GM12878 (cell line): ENCODE measurements around the gene BEND4. TPM values are rescaled to one million over a fixed set of nuclear protein-coding genes. Genes with fewer than 3 reads are reported as not detected.

ENCODE experiments used
- ATAC-seq: fragments of 200-7000 bp; cut with Tn5 transposase; 3 replicates; pipeline ENCODE4 v1.9.1; 2020; ENCODE audit warnings: mild to moderate bottlenecking, moderate library complexity
- BruUV-seq: library from RNA; stranded (reverse); fragments of 400-500 nt; replicated peaks from 2 replicates; lab custom pipeline; 2021; lab: Mats Ljungman, UMichigan
- CTCF ChIA-PET: fragments of 300-600 bp; sonication (Branson Sonifier 250); formaldehyde crosslinking; extraction: SDS; loops from one replicate; lab custom pipeline; 2021; ENCODE audit warnings: inconsistent platforms; lab: Yijun Ruan, JAX
- POLR2A ChIA-PET: fragments of 350-600 bp; formaldehyde crosslinking; extraction: SDS; loops from one replicate; lab custom pipeline; 2021; ENCODE audit warnings: inconsistent platforms; lab: Charles Lee
- RAD21 ChIA-PET: fragments of 300-600 bp; sonication (Branson Sonifier 250); formaldehyde crosslinking; loops from one replicate; lab custom pipeline; 2023; ENCODE audit warnings: antibody characterized with exemption; ENCODE audit not compliant: unreplicated experiment; lab: Charles Lee
- SMC1A ChIA-PET: fragments of 300-600 bp; sonication (Branson Sonifier 250); formaldehyde crosslinking; loops from one replicate; lab custom pipeline; 2023; ENCODE audit not compliant: unreplicated experiment, uncharacterized antibody; lab: Charles Lee
- DNase-seq: peaks from one replicate; pipeline ENCODE4 v3.0.0-alpha.2; 2011; ENCODE audit warnings: low read depth, low spot score
- FAIRE-seq: peaks from 3 replicates; lab custom pipeline; 2011; peaks lifted over from hg19 to GRCh38; lab: Jason Lieb, UNC
- H2AFZ ChIP-seq: 2 replicates; pipeline ENCODE4 v1.6.0; 2011; ENCODE audit warnings: low read depth, low read length, control low read depth; ENCODE audit not compliant: control insufficient read depth
- H3K27ac ChIP-seq: 2 replicates; pipeline ENCODE4 v1.5.1; 2011; ENCODE audit warnings: control low read depth; ENCODE audit not compliant: control insufficient read depth, insufficient read depth
- H3K27me3 ChIP-seq, 2 experiments: replicated peaks in 1 of 2; 2 replicates each; pipeline versions ENCODE4 v1.6.0 to v1.6.1; 2011; ENCODE audit warnings: low read length in 1 of 2; ENCODE audit not compliant: control insufficient read depth in 2 of 2, insufficient read depth in 2 of 2
- H3K36me3 ChIP-seq, 2 experiments: 2 replicates each; pipeline ENCODE4 v1.5.1; 2011; ENCODE audit warnings: low read length in 1 of 2; ENCODE audit not compliant: control insufficient read depth in 2 of 2, insufficient read depth in 2 of 2
- H3K4me1 ChIP-seq: 2 replicates; pipeline ENCODE4 v1.6.1; 2011; ENCODE audit warnings: mild to moderate bottlenecking, low read length, moderate library complexity, mixed read lengths; ENCODE audit not compliant: control insufficient read depth, insufficient read depth
- H3K4me2 ChIP-seq: 2 replicates; pipeline ENCODE4 v1.6.0; 2011; ENCODE audit warnings: control low read depth; ENCODE audit not compliant: control insufficient read depth, insufficient read depth
- H3K4me3 ChIP-seq: fragments of 200-600 bp; sonication (generic); 2 replicates; pipeline ENCODE4 v1.5.1; 2016
- H3K79me2 ChIP-seq: 2 replicates; pipeline ENCODE4 v1.6.0; 2011; ENCODE audit warnings: low read length; ENCODE audit not compliant: control insufficient read depth, insufficient read depth
- H3K9ac ChIP-seq: 2 replicates; pipeline ENCODE4 v1.8.0; 2011; ENCODE audit warnings: low read length, control low read depth, mixed read lengths; ENCODE audit not compliant: control insufficient read depth, insufficient read depth
- H3K9me3 ChIP-seq: replicated peaks from 3 replicates; pipeline ENCODE4 v1.5.1; 2011; ENCODE audit warnings: mild to moderate bottlenecking, low read length; ENCODE audit not compliant: control insufficient read depth, insufficient read depth
- H4K20me1 ChIP-seq: 2 replicates; pipeline ENCODE4 v1.6.0; 2011; ENCODE audit not compliant: control insufficient read depth, insufficient read depth
- BCL11A ChIP-seq: IDR thresholded peaks from 2 replicates; pipeline ENCODE4 v1.6.1; 2011; ENCODE audit warnings: low read depth, low read length
- CTCF ChIP-seq, 3 experiments: IDR thresholded peaks in 2 of 3; conservative IDR thresholded peaks in 1 of 3; 2 replicates each; pipeline ENCODE4 v1.5.1; 2011; ENCODE audit warnings: low read depth in 3 of 3, low read length in 3 of 3, mild to moderate bottlenecking in 3 of 3, control low read depth in 2 of 3, moderate library complexity in 2 of 3, inconsistent platforms in 1 of 3, mixed read lengths in 1 of 3; ENCODE audit not compliant: control insufficient read depth in 2 of 3, insufficient read depth in 1 of 3; ENCODE audit errors: extremely low read depth in 1 of 3
- IRF4 ChIP-seq: IDR thresholded peaks from 2 replicates; pipeline ENCODE4 v1.6.1; 2011; ENCODE audit warnings: low read depth, low read length
- KAT2A ChIP-seq: conservative IDR thresholded peaks from 2 replicates; pipeline ENCODE4 v1.6.1; 2011; ENCODE audit warnings: low read depth, low read length; ENCODE audit not compliant: control insufficient read depth
- NRF1 ChIP-seq: conservative IDR thresholded peaks from 2 replicates; pipeline ENCODE4 v1.6.1; 2011; ENCODE audit warnings: mild to moderate bottlenecking, low read depth, low read length, improper control_type of control experiment
- PML ChIP-seq: IDR thresholded peaks from 2 replicates; pipeline ENCODE4 v1.6.1; 2012; ENCODE audit warnings: low read length, inconsistent platforms
- POLR2A ChIP-seq: IDR thresholded peaks from 2 replicates; pipeline ENCODE4 v1.6.1; 2011; ENCODE audit warnings: low read depth, mild to moderate bottlenecking, low read length
- WGBS: methylation state at CpG from one replicate; pipeline ENCODE4 v1.1.6; 2016; ENCODE audit warnings: low lambda C conversion rate; ENCODE audit not compliant: insufficient replicate concordance, insufficient coverage; ENCODE audit errors: missing lambda C conversion rate; 5-methylcytosine and 5-hydroxymethylcytosine counted together
- in situ Hi-C: fragments of 300-500 bp; cut with MboI; formaldehyde crosslinking; loops from 9 replicates; pipeline ENCODE4 v1.14.3; 2018; ENCODE audit warnings: mixed read lengths
- intact Hi-C: fragments of 100-400 bp; cut with micrococcal nuclease; formaldehyde crosslinking; loops from one replicate; pipeline ENCODE4 v1.14.2; 2022; ENCODE audit not compliant: unreplicated experiment
- polyA plus RNA-seq, 11 experiments: library from polyadenylated mRNA; depleted of rRNA in 4 of 11; unstranded in 6 of 11; stranded (reverse) in 5 of 11; fragments of >200 nt; fragmentation: Nextera tagmentation in 4 of 11; fragmentation: Illumina TruSeq in 1 of 11; extraction: Ambion mirVana in 4 of 11; extraction: Trizol in 1 of 11; gene quantifications; 1 replicate in 1 of 11; 2 replicates in 10 of 11; pipeline versions ENCODE4 v1.2.1 to v1.2.3, GENCODE V29; 2011 to 2016; ENCODE audit warnings: inconsistent platforms in 2 of 11, missing spikeins in 2 of 11, low read depth in 1 of 11
- total RNA-seq, 4 experiments: library from RNA; depleted of rRNA in 3 of 4; stranded (reverse); fragments of >200 nt in 3 of 4; fragmentation: Illumina TruSeq in 1 of 4; extraction: Trizol in 1 of 4; gene quantifications; 2 replicates each; pipeline versions ENCODE4 v1.2.1 to v1.2.3, GENCODE V29; 2013 to 2021
- TF ChIP-seq, protein P1 (sequence below): fragments of 450-650 bp; IDR thresholded peaks from 2 replicates; pipeline ENCODE4 v1.6.1; 2017; ENCODE audit warnings: mild to moderate bottlenecking, moderate library complexity

Gene BEND4
- total and polyA plus RNA-seq, 10 of the 15 experiments (the other 5 are each of a cell fraction or from before 2014, with no cell fraction given), result under 0.01 to 0.15 (median 0.04) TPM; not detected in 1

DNA sequence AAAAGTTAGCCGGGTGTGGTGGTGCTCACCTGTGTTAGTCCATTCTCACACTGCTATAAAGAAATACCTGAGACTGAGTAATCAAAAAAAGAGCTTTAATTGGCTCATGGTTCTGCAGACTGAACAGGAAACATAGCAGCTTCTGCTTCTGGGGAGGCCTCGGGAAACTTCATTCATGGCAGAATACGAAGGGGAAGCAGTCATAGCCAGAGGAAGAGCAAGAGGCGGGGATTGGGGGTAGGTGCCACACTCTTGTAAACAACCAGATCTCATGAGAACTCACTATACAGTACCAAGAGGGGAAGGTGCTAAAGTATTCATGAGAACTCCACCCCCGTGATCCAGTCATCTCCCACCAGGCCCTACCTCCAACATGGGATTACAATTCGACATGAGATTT, 64.1 kb downstream of the BEND4 start:
- Histone ChIP-seq H3K27me3 (no peaks in the 10 kb centered on the region), H3K79me2 (no peaks in the 10 kb centered on the region), H3K27ac (no peak overlapping the region), H3K9ac (no peak overlapping the region), H3K36me3 (no peaks in the 10 kb centered on the region), H3K4me2 (no peak overlapping the region), H4K20me1 (no peaks in the 10 kb centered on the region), H2AFZ (no peak overlapping the region), H3K4me3 (no peak overlapping the region), H3K9me3 (no peaks in the 10 kb centered on the region), H3K4me1 (no peaks in the 10 kb centered on the region)
- RAD21 ChIA-PET, result no interaction called here
- DNase-seq (no peak), FAIRE-seq (no peak), ATAC-seq (no peak)
- CTCF ChIA-PET, result no interaction called here
- BruUV-seq, result no TSS peak
- WGBS, result 80% methylated on average over 6 of the region's 6 CpGs
- POLR2A ChIA-PET, result no interaction called here
- in situ Hi-C loops (no loop called here), intact Hi-C loops (no loop called here)
- TF ChIP-seq, protein P1, sequence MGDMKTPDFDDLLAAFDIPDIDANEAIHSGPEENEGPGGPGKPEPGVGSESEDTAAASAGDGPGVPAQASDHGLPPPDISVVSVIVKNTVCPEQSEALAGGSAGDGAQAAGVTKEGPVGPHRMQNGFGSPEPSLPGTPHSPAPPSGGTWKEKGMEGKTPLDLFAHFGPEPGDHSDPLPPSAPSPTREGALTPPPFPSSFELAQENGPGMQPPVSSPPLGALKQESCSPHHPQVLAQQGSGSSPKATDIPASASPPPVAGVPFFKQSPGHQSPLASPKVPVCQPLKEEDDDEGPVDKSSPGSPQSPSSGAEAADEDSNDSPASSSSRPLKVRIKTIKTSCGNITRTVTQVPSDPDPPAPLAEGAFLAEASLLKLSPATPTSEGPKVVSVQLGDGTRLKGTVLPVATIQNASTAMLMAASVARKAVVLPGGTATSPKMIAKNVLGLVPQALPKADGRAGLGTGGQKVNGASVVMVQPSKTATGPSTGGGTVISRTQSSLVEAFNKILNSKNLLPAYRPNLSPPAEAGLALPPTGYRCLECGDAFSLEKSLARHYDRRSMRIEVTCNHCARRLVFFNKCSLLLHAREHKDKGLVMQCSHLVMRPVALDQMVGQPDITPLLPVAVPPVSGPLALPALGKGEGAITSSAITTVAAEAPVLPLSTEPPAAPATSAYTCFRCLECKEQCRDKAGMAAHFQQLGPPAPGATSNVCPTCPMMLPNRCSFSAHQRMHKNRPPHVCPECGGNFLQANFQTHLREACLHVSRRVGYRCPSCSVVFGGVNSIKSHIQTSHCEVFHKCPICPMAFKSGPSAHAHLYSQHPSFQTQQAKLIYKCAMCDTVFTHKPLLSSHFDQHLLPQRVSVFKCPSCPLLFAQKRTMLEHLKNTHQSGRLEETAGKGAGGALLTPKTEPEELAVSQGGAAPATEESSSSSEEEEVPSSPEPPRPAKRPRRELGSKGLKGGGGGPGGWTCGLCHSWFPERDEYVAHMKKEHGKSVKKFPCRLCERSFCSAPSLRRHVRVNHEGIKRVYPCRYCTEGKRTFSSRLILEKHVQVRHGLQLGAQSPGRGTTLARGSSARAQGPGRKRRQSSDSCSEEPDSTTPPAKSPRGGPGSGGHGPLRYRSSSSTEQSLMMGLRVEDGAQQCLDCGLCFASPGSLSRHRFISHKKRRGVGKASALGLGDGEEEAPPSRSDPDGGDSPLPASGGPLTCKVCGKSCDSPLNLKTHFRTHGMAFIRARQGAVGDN, result no peak
- TF ChIP-seq IRF4 (no peak), CTCF (IDR thresholded peaks at IDR 0.05 in 2 of 3, conservative IDR thresholded peaks at IDR 0.05 in 1 of 3; ENCODE audit: control insufficient read depth in 2 of 3, extremely low read depth in 1 of 3, insufficient read depth in 1 of 3, low read depth in 3 of 3, low read length in 3 of 3) (no peak), BCL11A (no peak), NRF1 (no peak), POLR2A (no peak), KAT2A (no peak), PML (no peak)
- SMC1A ChIA-PET, result interaction anchor here (1.0 kb wide), 1 partner anchor 10 kb away, joined by 3 read pairs; no protein-coding TSS in a partner anchor
